ENCODE measurements around the gene MORN5.
"Not testable (repeated sequence)": the region's sequence is repeated elsewhere in the genome, so short reads cannot be mapped to it uniquely, and the experiment has no call there.

Gene MORN5

DNA sequence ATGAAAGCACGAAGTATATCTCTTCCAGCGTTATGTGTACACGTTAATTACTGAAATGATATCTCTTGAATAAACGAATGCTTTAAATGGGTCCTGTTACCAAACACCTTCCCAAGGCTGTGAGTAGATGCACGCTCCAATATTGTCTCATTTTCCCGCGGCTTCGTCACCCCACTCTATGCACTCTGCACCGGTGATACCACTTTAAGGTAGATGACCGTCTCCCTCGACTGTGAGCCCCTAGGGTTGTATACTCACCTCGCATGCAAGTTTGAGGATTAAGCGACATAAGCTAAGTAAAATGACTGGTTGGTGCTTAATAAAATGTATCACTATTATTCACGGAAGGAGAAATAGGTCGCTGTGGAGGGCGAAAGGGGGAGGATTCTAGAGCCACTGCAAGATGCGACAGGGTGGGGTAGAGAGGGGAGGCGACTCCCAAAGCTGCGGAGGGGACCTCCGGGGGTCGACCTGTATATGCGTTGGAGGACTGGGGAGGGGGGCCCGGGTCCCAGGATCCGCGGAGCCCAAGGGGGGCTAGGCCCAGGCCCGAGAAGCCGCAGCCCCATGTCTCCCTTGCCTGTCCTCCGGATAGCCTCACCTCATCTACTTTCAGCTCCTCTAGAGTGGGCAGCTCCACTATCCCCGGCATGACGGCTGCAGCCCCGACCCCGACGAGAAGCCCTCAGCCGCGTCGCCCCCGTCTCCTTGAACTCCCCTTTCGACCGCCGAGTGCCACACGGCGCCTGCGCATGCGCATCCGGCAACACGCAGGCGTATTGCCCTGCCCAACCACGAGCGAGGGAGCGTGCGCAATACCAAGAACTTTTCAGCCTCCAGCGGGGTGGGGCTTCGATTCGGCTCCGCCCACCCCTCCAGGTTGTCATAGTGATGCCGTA lies at the start of gene MORN5, which contains the start of gene NDUFA8:
MORN5 (plus strand) TSS at position 883 of the 899 bp plus-strand sequence. CDS start 65 bp downstream, outside the sequence.
NDUFA8 (minus strand) TSS at position 754 of the 899 bp plus-strand sequence; CDS start at position 652, 102 bp downstream.
- peak; percentile 85 for DNase-seq

DNA sequence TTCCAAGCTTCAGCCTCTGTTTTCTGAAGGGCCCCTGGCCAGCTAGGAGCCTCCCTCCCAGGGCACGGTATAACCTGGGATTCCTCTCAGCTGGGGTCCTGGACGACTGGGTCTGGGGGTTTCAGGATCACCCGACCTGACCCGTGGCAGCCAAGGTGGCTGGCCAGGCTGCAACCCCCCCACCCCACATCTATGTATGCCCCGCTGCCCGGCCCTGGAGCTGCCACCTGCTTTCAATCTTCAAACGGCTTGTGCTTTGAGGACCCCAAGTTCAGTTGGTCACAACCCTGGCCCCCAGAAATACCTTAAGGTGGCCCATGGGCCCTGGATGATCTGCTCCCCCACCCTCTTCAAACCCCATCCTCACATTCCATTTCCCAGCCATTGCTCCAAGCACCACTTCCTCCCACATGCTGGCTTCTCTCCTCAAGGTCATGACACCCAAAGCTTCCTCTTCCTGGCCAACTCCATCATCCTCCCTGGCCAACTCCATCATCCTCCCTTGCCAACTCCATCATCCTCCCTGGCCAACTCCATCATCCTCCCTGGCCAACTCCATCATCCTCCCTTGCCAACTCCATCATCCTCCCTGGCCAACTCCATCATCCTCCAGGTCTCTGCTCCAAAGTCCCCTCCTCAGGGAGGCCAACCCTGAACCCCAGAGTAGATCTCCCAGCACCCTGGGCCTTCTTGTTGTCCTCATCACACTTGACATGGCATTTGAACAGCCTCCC lies 49.4 kb upstream of the MORN5 start:
- DNase-seq = no peak

DNA sequence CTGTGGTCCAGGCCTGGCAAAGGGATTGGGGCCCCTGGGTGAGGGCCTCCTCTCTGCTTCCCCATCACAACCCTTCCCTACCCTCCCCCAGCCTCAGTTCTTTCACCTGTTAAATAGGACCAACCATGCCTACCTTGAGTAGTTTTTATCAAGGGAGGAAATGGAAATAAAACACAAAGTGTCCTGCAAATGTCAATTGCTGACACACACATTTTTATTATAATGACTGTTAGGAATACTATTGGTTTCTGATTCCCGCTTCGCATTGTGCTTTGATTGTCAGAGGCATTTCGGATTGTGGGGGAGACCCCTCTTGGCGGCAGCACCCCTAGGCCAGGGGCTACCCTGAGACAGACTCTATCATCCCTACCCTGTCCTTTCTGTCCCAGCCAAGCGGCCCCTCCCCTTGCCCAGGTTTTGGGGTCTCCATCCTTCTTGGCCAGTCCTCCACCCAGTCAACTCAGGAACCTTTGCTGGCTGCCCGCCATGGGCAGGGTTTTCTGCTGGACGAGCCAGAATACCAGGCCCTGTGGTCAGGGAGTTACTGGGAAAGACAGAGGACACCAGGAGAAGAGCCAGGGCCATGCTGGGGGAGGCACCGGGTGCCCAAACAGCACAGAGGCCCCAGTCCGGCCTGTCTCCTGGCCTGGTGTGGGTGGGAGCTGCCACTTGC lies 48.2 kb upstream of the MORN5 start:
- no peak for DNase-seq

DNA sequence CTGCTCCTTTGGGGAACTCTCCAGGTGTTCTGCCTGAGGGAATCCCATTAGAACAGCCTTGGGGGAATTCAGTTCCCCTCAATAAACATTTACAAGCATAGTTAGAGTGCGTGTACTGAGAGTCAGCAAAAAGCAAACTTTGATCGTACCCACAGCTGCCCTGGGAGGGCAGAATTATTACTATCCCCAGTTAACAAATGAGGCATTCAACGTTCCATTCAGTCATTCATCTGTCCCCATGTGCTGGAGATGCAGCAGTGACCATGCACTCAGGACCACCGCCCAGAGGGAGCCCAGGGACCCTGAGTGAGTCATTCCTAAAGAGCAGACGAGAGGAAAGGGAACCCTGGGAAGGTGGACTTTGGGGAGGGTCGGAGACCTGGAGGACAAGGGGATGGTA lies 47.5 kb upstream of the MORN5 start:
- no peak for DNase-seq

DNA sequence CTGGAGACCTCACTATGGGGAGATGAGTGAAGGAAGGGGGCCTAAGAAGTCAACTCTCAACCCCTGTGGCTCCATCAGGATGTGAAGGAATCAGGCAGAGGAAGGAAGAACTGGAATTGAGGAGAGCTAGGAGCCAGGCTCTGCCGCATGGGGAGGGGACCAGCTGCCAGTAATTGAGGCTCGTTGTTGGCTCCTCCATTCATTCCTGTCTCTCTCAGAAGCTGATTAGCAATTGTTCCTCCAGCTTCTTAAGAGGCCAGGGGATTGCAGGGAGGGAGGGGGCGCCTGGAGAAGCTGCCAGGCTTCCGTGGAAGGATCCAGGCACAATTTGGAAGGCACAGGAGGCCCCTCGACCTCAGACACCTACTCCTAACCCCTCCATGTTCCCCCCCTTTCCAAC lies 46.1 kb upstream of the MORN5 start:
- DNase-seq = no peak

DNA sequence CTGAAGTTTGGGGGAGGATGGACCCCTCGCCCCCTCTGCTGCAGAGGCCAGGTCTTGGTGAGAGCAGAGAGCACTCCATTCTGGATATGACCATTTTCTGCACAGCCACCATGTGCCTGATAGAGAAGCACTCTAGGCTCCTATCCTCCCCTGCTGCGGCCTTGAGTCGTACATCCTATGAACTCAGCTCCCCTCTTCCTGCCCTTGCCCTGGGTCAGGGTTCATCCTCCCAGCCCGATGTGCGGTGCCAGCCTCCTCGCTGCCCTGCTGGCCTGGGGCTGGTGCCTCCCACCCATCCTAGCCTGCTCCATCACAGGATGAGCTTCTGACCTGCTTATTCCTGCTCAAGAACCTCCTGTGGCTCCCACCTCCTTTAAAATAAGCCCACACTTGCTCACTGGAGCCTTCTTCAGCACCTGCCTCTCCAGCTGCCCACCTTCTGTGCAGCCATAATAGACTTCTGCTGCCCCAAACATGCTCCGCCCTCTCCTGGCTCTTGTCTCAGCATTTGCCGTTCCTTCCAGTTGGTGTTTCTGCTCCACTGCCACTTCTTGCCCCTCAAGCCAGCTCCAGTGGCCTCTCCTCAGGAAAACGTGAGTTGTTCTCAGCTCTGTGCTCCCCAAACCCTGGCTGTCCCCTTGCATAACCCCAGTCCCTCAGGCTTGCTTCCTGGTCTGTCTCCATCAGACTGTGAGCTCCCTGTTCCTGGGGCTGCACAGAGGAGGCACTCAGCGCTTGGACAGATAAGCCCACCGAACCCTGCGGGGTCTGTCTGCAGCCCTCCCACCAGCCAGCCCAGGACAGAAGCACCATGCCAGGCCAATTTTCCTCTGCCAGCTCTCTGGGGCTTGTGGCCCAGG lies 44.3 kb upstream of the MORN5 start:
- DNase-seq = no peak

DNA sequence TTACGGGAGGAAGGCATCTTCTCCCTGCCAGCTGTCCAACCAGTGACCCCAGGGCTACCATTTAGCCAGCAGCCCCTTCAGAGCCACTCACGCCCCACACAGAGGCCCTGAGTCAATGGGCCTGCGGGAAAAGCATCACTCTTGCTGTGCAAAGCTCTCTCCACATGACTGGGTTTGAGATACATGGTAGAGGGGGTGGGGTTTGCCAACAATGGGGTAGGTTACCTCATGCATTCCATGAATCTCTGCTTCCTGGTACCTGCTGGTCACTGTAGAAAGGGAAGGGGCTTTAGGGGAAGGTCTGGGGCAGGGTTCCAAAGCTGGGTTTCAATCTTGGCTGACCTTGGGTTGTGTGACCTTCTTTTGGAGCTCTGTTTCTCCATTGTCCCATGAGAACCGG lies 43.7 kb upstream of the MORN5 start:
- DNase-seq = no peak

DNA sequence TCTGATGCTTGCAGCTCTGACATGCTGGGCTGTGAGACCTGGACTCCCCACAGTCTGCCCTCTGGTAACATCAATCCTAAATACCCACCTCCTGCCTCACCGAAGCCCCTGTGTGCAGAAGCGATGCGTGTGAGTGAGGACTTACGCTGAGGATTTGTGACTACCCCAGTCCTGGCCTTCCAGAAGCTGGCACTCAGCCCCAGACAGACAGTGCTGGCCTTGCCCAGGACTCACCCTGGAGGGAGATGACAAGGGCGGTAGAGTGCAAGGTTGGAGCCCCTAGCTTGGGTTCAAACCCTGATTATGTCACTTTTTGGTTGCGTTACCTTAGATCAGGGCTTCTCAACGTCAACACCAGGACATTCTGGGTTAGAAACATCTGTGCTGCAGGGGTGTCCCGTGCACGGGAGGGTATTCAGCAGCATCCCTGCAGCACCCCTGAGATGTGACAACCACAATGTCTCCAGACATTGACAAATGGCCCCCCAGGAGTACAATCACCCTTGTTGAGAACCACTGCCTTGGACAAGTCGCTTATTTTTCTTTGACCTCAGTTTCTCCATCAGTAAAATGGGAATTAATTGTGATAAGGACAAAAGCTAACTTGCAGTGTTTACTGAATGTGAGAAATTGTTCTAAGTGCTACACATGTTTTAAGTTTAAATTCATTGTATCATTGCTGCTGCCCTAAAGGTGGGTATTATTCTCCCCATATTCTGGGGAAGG lies 43.1 kb upstream of the MORN5 start:
- no peak for DNase-seq

DNA sequence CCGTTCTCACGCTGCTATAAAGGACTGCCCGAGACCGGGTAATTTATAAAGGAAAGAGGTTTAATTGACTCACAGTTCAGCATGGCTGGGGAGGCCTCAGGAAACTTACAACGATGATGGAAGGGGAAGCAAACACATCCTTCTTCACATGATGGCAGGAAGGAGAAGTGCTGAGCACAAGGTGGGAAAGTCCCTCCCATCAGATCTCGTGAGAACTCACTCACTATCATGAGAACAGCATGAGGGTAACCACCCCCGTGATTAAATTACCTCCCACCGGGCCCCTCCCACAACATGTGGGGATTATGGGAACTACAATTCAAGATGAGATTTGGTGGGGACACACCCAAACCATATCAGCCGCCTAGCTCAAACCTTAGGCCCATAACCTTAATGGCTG lies 42.5 kb upstream of the MORN5 start:
- not testable (repeated sequence) for DNase-seq

DNA sequence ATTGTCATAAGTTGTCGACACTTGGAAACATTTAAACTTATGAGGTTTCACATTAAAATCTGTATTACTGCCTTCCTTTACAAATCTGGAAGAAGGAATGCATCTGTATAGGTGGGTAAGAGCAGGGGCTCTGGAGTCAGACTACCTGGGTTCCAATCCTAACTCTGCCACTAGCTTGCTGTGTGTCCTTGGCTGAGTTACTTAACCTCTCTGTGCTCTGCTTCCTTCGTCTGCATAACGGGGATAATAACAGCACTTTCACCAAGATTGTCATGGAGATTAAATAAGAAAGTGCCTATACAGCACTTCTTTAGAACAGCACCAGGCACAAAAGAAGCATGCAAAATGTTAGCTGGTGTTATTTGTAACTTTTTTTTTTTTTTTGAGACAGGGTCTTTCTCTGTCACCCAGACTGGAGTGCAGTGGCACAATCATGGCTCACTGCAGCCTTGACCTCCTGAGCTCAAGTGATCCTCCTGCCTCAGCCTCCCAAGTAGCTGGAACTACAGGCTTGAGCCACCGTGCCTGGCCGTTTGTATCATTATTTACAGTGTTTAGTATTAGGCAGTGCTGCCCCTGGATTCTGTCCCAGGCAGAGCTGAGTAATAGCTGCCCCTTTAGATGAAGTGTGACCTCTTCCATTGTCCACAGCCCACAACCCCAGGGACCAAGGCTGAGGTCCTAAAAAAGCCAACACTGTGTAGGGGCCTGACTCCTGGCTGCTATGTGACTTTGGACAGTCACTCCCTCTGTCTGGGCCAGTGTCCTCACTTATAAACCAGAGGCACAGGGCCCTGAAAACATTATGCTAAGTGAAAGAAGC lies 41.2 kb upstream of the MORN5 start:
- DNase-seq = no peak

DNA sequence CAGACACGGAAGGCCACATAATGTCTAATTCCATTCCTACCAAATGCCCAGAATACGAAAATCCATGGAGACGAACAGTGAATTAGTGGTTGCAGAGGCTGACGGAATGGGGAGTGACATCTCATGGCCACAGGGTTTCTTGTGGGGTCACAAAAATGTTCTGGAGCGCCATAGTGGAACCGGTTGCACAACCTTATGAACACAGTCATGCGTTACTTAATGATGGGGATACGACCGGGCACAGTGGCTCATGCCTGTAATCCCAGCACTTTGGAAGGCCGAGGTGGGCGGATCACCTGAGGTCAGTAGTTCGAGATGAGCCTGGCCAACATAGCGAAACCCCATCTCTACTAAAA lies 40.6 kb upstream of the MORN5 start:
- DNase-seq = no peak

DNA sequence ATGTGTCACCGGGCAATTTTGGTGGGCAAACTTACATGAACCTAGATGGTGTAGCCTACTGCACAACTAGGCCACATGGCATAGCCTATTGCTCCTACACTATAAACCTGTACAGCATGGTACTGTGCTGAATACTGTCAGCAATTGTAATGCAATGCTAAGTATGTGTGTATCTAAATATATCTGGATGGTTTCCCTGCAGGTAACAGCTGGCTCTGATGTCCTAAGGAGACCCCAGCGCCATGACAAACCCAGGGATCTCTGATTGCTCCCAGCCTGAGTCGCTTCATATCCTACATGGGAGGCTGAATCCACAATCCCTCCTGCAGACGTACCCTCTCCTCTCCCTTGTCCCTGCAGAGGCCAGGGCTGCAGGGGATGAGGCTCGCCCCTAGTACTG lies 40.0 kb upstream of the MORN5 start:
- DNase-seq = no peak

DNA sequence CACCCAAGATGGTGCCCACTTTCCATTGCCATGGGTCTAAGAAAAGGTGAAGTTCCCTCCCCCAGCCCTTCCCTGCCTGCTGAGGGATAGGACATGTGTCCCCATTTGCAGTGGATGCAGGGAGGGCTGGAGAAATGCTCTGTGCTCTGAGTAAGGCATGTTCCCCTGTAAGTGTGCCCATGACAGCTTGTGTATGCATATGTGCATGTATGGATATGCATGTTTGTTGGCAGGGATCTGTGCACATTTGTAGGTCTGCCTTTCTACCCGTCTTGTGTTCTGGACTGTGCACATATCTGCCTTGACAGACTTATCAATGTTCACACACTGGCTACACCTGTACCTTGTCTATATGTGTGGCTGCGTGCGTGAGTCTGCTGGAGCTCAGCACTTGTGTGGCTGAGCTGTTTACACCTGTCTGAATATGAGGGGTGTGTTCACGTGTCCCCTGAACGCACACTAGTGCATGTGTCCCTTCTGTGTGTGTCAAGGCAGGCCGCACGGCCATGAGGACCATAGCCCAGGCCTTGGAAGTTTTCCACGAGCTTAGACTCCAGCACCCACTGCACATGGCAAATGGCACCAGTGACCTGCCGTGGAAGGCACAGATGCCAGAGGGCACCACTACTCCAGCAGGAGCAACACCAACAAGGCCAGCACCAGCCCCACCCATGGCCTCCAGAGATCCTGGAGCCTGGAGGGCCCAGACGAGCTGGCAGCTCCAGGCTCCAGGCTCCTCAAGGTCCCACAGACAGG lies 39.2 kb upstream of the MORN5 start:
- no peak for DNase-seq

DNA sequence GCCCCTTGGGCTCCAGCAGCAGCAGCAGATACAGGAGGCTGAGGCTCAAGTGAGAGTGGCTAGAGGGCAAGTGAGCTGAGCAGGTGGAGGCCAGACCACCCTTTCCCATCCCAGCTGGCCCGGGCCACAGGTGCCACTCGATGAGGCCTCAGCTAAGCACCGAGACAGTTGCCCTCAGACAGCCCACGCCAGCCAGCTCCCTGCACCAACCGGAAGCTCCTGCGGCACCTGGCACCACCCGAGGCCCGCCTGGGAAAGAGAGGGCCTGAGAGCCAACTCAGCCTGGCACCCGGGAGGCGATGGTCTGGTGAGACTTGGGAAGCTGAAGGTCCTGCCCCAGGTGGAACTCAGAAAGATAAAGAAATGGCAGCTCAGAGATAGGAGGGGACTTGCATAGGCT lies 38.3 kb upstream of the MORN5 start:
- no peak for DNase-seq

DNA sequence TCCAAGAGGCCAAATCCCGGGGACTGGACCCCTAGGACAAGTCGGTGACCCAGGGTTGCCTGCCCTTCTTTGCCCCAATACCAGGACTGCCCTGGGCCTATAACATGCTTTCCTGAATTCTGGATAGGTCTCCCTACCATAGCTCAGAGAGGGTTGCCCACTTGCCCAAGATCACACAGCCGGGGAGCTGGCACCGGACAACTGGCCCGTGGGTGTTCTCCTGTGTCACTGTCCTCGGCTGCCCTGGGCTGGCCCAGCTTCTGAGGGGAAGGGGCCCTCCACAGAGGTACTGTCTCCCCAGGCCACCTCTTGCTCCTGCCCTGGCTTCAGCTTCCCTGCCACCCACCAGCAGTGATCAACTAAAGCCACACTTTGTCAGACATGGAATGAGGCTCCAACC lies 37.8 kb upstream of the MORN5 start:
- no peak for DNase-seq

DNA sequence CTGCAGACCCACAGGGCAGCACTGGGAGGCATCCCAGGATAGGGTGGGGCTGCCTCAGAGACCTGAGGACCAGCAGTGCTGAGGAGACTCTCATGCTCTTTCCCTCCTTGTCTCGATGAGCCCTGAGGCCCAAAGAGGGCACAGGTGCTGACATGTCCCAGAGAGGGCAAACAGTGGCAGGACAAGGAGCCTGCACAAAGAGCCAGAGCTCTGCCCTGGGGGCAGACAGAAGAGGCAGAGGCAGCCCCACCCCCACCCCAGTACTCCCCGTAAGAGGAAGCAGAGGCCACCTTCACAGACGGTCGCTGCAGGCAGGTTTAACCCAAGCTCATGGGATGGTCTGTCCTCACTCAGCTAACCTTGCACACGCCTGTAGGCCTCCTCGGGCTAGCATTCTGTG lies 37.2 kb upstream of the MORN5 start:
- DNase-seq = no peak

DNA sequence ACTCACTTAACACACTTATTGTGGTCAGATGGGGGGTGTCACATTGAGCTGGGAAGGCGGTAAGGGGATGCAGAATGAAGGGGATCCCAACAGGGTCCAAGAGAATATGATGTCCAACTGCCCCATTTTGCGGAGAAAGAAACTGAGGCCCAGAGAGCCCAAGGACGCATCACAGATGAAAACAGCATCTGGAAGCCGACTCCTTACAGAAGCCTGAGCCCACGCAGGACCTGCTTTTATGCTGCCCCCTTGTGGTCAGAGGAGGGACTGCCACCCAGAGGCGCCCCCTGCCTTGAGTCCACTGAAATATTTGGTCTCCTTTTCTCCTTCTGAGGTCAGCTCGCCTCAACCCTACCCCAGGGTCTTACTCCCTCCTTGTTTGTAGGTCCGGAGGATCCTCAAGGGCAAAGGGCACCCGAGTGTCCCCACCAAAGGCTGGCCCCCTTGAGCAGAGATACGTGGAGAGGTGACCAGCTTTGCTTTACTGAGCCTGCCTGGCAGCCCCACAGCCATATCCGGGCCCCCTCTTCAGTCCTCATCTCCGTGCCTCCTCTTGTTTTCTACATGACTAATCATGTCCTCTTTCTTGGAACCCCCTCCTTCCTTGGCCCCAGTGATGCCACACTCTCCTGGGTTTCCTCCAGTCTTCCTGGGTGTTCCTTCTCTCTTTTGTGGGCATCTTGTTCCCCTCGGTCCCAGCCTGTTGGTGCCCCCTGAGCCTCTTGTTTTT lies 36.6 kb upstream of the MORN5 start:
- peak; percentile 29 for DNase-seq

DNA sequence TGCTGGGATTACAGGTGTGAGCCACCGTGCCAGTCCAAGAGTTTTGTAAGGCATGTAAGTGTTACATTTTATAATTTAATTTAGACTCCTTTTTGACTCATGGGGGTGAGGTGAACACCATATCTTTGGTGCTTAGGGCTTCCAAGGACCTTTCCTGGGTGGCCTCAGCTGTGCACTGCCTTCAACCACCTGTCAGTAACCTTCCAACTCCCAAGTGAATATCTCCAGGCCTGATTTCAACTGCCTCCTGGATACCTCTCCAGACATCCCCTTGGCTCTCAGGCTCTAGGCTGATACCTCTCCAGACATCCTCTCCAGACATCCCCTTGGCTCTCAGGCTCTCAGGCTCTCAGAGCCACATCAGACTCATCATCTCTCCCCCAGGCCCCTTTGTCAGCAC lies 35.7 kb upstream of the MORN5 start:
- DNase-seq = no peak

DNA sequence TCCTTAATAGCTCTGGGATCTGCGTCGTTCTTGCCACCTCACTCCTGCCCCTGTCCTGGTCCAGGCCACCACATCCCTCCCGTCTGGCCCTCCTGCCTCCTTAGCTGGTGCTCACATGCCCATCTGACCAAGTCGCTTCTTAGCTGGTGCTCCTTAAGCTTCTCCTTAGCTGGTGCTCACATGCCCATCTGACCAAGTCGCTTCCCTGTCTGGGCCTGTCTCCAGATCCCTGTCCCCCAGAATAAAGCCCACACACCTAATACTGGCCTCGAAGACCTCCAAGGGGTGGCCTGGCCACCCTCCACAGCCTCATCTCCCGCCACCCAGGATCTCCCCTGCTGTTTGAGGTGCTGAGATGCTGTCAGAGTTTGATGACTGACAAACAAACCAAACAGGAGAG lies 35.2 kb upstream of the MORN5 start:
- no peak for DNase-seq

DNA sequence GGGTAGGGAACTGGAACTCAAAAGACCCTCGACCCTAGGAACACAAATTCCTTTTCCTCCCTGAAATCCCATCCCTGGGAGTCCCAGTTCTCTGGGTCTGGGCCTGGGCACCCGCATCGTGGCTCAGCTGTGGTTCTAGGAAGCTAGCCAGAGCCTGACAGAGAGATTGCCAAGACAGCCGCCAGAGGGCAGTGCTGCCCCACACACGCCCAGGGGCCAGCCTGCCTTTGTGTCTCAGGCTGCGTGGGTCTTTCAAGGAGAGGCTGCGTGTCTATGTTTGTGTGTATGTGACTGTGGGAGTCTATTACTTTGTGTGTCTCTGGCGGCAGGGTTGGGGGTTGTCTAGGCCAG lies 34.6 kb upstream of the MORN5 start:
- peak; percentile 37 for DNase-seq

Measured in NCI-H1048 (cell line).